Measurements from ENCODE around the gene VIP. TPM values are rescaled to one million over a fixed set of nuclear protein-coding genes. Genes with fewer than 3 reads are reported as not detected.

The VIP gene
- total and polyA plus RNA-seq, 2 experiments from 2014 or later = 0.32 TPM; not detected in 1

DNA sequence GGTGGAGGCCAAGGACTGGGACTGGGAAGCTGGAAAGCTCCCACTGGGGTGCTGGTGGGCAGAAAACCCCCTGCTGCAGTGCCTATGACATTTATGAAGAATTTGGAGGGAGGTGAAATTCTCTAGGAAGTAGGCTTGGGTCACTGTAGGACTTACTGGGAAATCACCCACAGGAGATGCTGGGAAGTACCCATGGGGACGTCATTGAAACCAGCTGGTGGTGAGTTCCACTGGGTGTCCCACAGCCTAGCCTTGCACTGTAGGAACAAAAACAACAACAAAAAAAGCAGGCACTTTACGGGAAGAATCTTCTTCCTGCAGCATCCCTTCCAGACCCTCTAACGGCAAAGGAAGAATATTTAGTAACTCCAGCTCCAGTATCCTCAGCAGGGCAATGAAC lies 26.2 kb downstream of the VIP start:
- WGBS, 2 experiments (ENCODE audit: low coverage in 1 of 2, low lambda C conversion rate in 2 of 2, missing lambda C conversion rate in 2 of 2) = 24% methylated on average over 3 of the region's 3 CpGs

DNA sequence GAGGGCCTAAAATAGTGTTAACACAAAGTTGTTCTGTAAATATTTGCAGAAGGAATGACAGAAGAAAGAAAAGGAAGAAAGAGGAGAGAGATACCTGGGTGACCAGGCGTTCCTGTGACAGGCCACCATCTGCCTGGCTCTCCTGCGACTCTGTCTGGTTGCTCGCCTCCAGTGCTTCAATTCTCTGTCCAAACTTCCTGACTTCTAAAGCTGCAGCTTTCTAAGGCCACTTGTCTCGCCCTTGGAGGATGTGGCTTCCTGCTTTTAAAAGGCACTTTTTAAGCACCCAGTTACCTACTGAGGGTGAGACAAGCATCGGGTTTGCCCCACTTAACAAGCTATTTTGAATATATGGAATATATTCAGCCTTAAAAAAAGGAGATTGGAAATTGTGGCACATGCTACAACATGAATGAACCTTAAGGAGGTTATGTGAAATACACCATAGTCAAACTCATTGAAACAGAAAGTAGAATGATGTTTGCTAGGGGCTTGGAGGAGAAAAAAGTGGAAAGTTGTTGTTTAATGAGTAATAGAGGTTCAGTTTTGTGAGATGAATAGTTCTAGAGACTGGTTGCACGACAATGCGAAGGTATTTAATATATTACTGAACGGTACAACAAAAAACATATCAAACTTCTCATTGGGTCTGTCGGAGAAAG lies 32.8 kb downstream of the VIP start:
- Histone ChIP-seq H3K4me2 (ENCODE audit: unreplicated experiment) (no peak overlapping the region), H3K27ac (no peak overlapping the region), H3K79me2 (ENCODE audit: insufficient read depth) (no peaks in the 10 kb centered on the region), H3K4me1 (ENCODE audit: insufficient read depth) (no peaks in the 10 kb centered on the region), H4K20me1 (ENCODE audit: insufficient read depth) (no peaks in the 10 kb centered on the region), H3K27me3 (replicated peaks; ENCODE audit: insufficient read depth) (no peaks in the 10 kb centered on the region), H3K9ac (no peak overlapping the region), H3F3A (ENCODE audit: insufficient read depth) (no peaks in the 10 kb centered on the region), H3K9me2 (ENCODE audit: insufficient read depth) (no peaks in the 10 kb centered on the region), H3K36me3 (ENCODE audit: low read depth) (no peaks in the 10 kb centered on the region), H3K9me3 (ENCODE audit: low read depth) (no peaks in the 10 kb centered on the region), H3K4me3 (no peak overlapping the region), H2AFZ (no peak overlapping the region)
- TF ChIP-seq EZH2 (IDR thresholded peaks at IDR 0.05; ENCODE audit: insufficient read depth, poor library complexity, severe bottlenecking) (no peak), EZH2phosphoT487 (IDR thresholded peaks at IDR 0.05; ENCODE audit: insufficient read depth, low read depth) (no peak)
- DNase-seq = no peak
- 31 to 39% methylated on average over 9 of the region's 9 CpGs for WGBS, 2 experiments (ENCODE audit: low coverage in 1 of 2, low lambda C conversion rate in 2 of 2, missing lambda C conversion rate in 2 of 2)
- in situ Hi-C loops (cut with MboI) = no loop called here

More for the DNA sequence above, 26.2 kb downstream of the VIP start:
- DNase-seq = no peak
- no peak overlapping the region for H3K27ac ChIP-seq
- no peaks in the 10 kb centered on the region for H3K9me2 ChIP-seq (ENCODE audit: insufficient read depth)
- H3K4me3 ChIP-seq = no peak overlapping the region
- TF ChIP-seq EZH2 (IDR thresholded peaks at IDR 0.05; ENCODE audit: insufficient read depth, poor library complexity, severe bottlenecking) = no peak
- no peak for TF ChIP-seq EZH2phosphoT487 (IDR thresholded peaks at IDR 0.05; ENCODE audit: insufficient read depth, low read depth)
- no peaks in the 10 kb centered on the region for H3K4me1 ChIP-seq (ENCODE audit: insufficient read depth)
- no peak overlapping the region for H2AFZ ChIP-seq
- no peaks in the 10 kb centered on the region for H4K20me1 ChIP-seq (ENCODE audit: insufficient read depth)
- no peaks in the 10 kb centered on the region for H3K36me3 ChIP-seq (ENCODE audit: low read depth)
- no peaks in the 10 kb centered on the region for H3K27me3 ChIP-seq (replicated peaks; ENCODE audit: insufficient read depth)
- no peaks in the 10 kb centered on the region for H3K9me3 ChIP-seq (ENCODE audit: low read depth)
- H3K4me2 ChIP-seq (ENCODE audit: unreplicated experiment) = no peak overlapping the region
- H3F3A ChIP-seq (ENCODE audit: insufficient read depth) = no peaks in the 10 kb centered on the region
- no peak overlapping the region for H3K9ac ChIP-seq
- H3K79me2 ChIP-seq (ENCODE audit: insufficient read depth) = no peaks in the 10 kb centered on the region
- in situ Hi-C loops (cut with MboI) = no loop called here

DNA sequence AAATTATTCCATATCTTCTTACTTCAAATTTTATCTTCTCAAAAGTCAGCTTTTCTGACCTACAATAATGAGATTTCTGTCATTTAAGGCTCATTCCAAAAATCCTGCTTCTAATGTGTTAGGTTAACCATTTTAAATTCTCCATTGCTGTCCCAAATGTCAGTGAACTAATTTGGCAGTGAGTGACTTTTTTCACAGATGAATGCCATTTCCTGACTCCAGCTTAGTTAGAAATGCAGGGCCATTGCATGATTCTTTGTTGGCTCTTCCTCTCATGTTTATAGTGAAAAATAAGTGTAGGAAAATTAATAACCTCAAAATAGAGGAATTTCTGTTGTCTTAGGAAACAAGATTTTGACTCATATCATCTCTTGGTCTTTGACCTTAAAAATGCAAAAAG lies 44.1 kb downstream of the VIP start:
- Histone ChIP-seq H2AFZ (no peak overlapping the region), H3K36me3 (ENCODE audit: low read depth) (no peaks in the 10 kb centered on the region), H3K79me2 (ENCODE audit: insufficient read depth) (no peaks in the 10 kb centered on the region), H3K9me3 (ENCODE audit: low read depth) (no peaks in the 10 kb centered on the region), H3K4me2 (ENCODE audit: unreplicated experiment) (no peak overlapping the region), H3K9ac (no peak overlapping the region), H3F3A (ENCODE audit: insufficient read depth) (no peaks in the 10 kb centered on the region), H3K27me3 (replicated peaks; ENCODE audit: insufficient read depth) (no peaks in the 10 kb centered on the region), H3K27ac (no peak overlapping the region), H3K4me1 (ENCODE audit: insufficient read depth) (no peaks in the 10 kb centered on the region), H3K9me2 (ENCODE audit: insufficient read depth) (no peaks in the 10 kb centered on the region; the same call in 1 of the 2 replicates), H4K20me1 (ENCODE audit: insufficient read depth) (no peaks in the 10 kb centered on the region), H3K4me3 (no peak overlapping the region)
- no peak for DNase-seq
- in situ Hi-C loops (cut with MboI) = no loop called here
- TF ChIP-seq EZH2 (IDR thresholded peaks at IDR 0.05; ENCODE audit: insufficient read depth, poor library complexity, severe bottlenecking) (no peak), EZH2phosphoT487 (IDR thresholded peaks at IDR 0.05; ENCODE audit: insufficient read depth, low read depth) (no peak)

DNA sequence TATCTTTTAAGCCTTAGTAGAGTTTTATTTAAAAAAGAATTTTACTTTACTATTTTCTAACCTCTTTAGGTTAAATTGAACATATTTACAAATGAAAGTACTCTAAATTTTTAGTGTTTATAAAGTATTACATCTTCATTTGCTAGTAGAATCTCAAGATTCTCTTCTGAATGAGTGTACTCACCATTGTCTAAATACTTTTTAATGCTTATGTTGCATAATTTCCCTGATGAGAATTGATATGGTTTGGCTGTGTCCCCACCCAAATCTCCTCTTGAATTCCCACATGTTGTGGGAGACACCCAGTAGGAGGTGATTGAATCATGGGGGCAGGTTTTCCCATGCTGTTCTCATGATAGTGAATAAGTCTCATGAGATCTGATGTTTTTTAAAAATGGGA lies 53.6 kb downstream of the VIP start:
- no peak overlapping the region for H3K9ac ChIP-seq
- TF ChIP-seq EZH2phosphoT487 (IDR thresholded peaks at IDR 0.05; ENCODE audit: insufficient read depth, low read depth) = no peak
- TF ChIP-seq EZH2 (IDR thresholded peaks at IDR 0.05; ENCODE audit: insufficient read depth, poor library complexity, severe bottlenecking) = no peak

More for the DNA sequence above, 53.6 kb downstream of the VIP start:
- no peaks in the 10 kb centered on the region for H3K79me2 ChIP-seq (ENCODE audit: insufficient read depth)
- H3K36me3 ChIP-seq (ENCODE audit: low read depth) = no peaks in the 10 kb centered on the region
- H3K27me3 ChIP-seq (replicated peaks; ENCODE audit: insufficient read depth) = no peaks in the 10 kb centered on the region
- H3K4me1 ChIP-seq (ENCODE audit: insufficient read depth) = no peaks in the 10 kb centered on the region
- no peaks in the 10 kb centered on the region for H3K9me2 ChIP-seq (ENCODE audit: insufficient read depth)
- DNase-seq = no peak
- H2AFZ ChIP-seq = no peak overlapping the region
- no peaks in the 10 kb centered on the region for H4K20me1 ChIP-seq (ENCODE audit: insufficient read depth)
- no peak overlapping the region for H3K27ac ChIP-seq
- no peaks in the 10 kb centered on the region for H3F3A ChIP-seq (ENCODE audit: insufficient read depth)
- no peaks in the 10 kb centered on the region for H3K9me3 ChIP-seq (ENCODE audit: low read depth)
- in situ Hi-C loops (cut with MboI) = no loop called here
- no peak overlapping the region for H3K4me2 ChIP-seq (ENCODE audit: unreplicated experiment)
- no peak overlapping the region for H3K4me3 ChIP-seq

Other genes starting within 250 kb of the VIP start
- 95.4 and 129 TPM in 2 replicates for gene SYNE1, start 113.4 kb upstream of the VIP start, total RNA-seq (2014; rRNA removed; shearing (Covaris generic))
- 27.1 and 29.2 TPM in 2 replicates for gene SYNE1, start 113.4 kb upstream of the VIP start, polyA plus RNA-seq (2016; fragmentation: Nextera tagmentation; extraction: Ambion mirVana)
- under 0.01 and 0.11 TPM in 2 replicates for gene MYCT1, start 52.9 kb upstream of the VIP start, total RNA-seq (2014; rRNA removed; shearing (Covaris generic))
- 0.42 TPM in 1 of 2 replicates, not detected in the other for gene MYCT1, start 52.9 kb upstream of the VIP start, polyA plus RNA-seq (2016; fragmentation: Nextera tagmentation; extraction: Ambion mirVana)
- 8.5 and 11.2 TPM in 2 replicates for gene FBXO5, start 232.2 kb downstream of the VIP start, total RNA-seq (2014; rRNA removed; shearing (Covaris generic))
- gene FBXO5, start 232.2 kb downstream of the VIP start, polyA plus RNA-seq (2016; fragmentation: Nextera tagmentation; extraction: Ambion mirVana) = 15.2 and 15.5 TPM in 2 replicates

Measured in GM23248 (cell line).